HepG2 (cell line): Measurements from ENCODE around the gene ZNF217. TPM values are rescaled to one million over a fixed set of nuclear protein-coding genes. Genes with fewer than 3 reads are reported as not detected.
A peak's percentile ranks its signal among the peaks of the same experiment; 100 is the strongest.

ENCODE experiments used
- CTCF ChIP-seq: sonication (generic); formaldehyde crosslinking; IDR thresholded peaks from 2 replicates; pipeline ENCODE4 v1.5.0; 2020; ENCODE audit warnings: mild to moderate bottlenecking, missing genetic modification reagents, moderate library complexity
- FOSL1 ChIP-seq: sonication (generic); formaldehyde crosslinking; IDR thresholded peaks from 2 replicates; pipeline ENCODE4 v1.9.0; 2021; ENCODE audit warnings: missing genetic modification reagents, borderline replicate concordance
- KLF12 ChIP-seq: sonication (generic); formaldehyde crosslinking; IDR thresholded peaks from 2 replicates; pipeline ENCODE4 v1.4.0; 2020; ENCODE audit warnings: missing genetic modification reagents, borderline replicate concordance
- NFIC ChIP-seq: IDR thresholded peaks from 2 replicates; pipeline ENCODE4 v1.6.1; 2012; ENCODE audit warnings: mild to moderate bottlenecking, low read length, inconsistent platforms
- REPIN1 ChIP-seq: sonication (generic); formaldehyde crosslinking; IDR thresholded peaks from 2 replicates; pipeline ENCODE4 v1.8.0; 2022; ENCODE audit warnings: missing genetic modification reagents, low read depth, mild to moderate bottlenecking, borderline replicate concordance
- RERE ChIP-seq: IDR thresholded peaks from 2 replicates; pipeline ENCODE4 v1.6.1; 2016; ENCODE audit warnings: low read depth, missing genetic modification reagents, missing compliant biosample characterization
- SMAD9 ChIP-seq: sonication (generic); formaldehyde crosslinking; IDR thresholded peaks from 2 replicates; pipeline ENCODE4 v1.5.1; 2020; ENCODE audit warnings: mild to moderate bottlenecking, missing genetic modification reagents
- SP140L ChIP-seq: sonication (generic); formaldehyde crosslinking; IDR thresholded peaks from 2 replicates; pipeline ENCODE4 v1.4.0; 2020; ENCODE audit warnings: missing genetic modification reagents, borderline replicate concordance
- TEF ChIP-seq: sonication (generic); formaldehyde crosslinking; IDR thresholded peaks from 2 replicates; pipeline ENCODE4 v1.5.0; 2020; ENCODE audit warnings: missing genetic modification reagents
- ZC3H13 ChIP-seq: sonication (generic); formaldehyde crosslinking; IDR thresholded peaks from 2 replicates; pipeline ENCODE4 v1.8.1; 2023; ENCODE audit warnings: mild to moderate bottlenecking, missing genetic modification reagents, moderate library complexity
- ZFP37 ChIP-seq: sonication (generic); formaldehyde crosslinking; IDR thresholded peaks from 2 replicates; pipeline ENCODE4 v1.4.0; 2020; ENCODE audit warnings: missing genetic modification reagents, borderline replicate concordance
- ZFY ChIP-seq: sonication (generic); formaldehyde crosslinking; IDR thresholded peaks from 2 replicates; pipeline ENCODE4 v1.4.0; 2020; ENCODE audit warnings: missing genetic modification reagents
- ZNF263 ChIP-seq: sonication (generic); formaldehyde crosslinking; IDR thresholded peaks from 2 replicates; pipeline ENCODE4 v1.4.0; 2020; ENCODE audit warnings: missing genetic modification reagents
- ZNF317 ChIP-seq: sonication (generic); formaldehyde crosslinking; IDR thresholded peaks from 2 replicates; pipeline ENCODE4 v1.5.0; 2020; ENCODE audit warnings: mild to moderate bottlenecking, missing genetic modification reagents
- ZNF451 ChIP-seq: sonication (generic); formaldehyde crosslinking; IDR thresholded peaks from 2 replicates; pipeline ENCODE4 v1.5.0; 2020; ENCODE audit warnings: mild to moderate bottlenecking, missing genetic modification reagents
- ZNF580 ChIP-seq: IDR thresholded peaks from 2 replicates; pipeline ENCODE4 v1.6.1; 2016; ENCODE audit warnings: low read depth, borderline replicate concordance
- ZNF781 ChIP-seq: sonication (generic); formaldehyde crosslinking; IDR thresholded peaks from 2 replicates; pipeline ENCODE4 v1.5.1; 2020; ENCODE audit warnings: borderline replicate concordance, mild to moderate bottlenecking, missing genetic modification reagents; ENCODE audit errors: not compliant biosample characterization
- ZNF800 ChIP-seq: sonication (generic); formaldehyde crosslinking; IDR thresholded peaks from 2 replicates; pipeline ENCODE4 v1.4.0; 2020; ENCODE audit warnings: missing genetic modification reagents
- polyA plus RNA-seq, 8 experiments: library from polyadenylated mRNA; depleted of rRNA in 3 of 8; stranded (reverse) in 7 of 8; unstranded in 1 of 8; fragments of >200 nt; fragmentation: Illumina TruSeq in 4 of 8; extraction: Trizol in 4 of 8; gene quantifications; 2 replicates each; pipeline versions ENCODE4 v1.2.1 to v1.2.3, GENCODE V29; 2011 to 2016; ENCODE audit warnings: low read depth in 4 of 8, missing spikeins in 1 of 8, mixed read lengths in 1 of 8; ENCODE audit not compliant: insufficient read depth in 1 of 8
- total RNA-seq, 5 experiments: library from RNA; depleted of rRNA; stranded (reverse); fragments of >200 nt; fragmentation: Illumina TruSeq; extraction: Trizol; gene quantifications; 2 replicates each; pipeline ENCODE4 v1.2.3, GENCODE V29; 2016; ENCODE audit warnings: low read depth in 1 of 5

Gene ZNF217
- total and polyA plus RNA-seq, 2 of the 13 experiments (the other 11 are each of a cell fraction or from before 2014, with no cell fraction given): 22.3 to 29.8 TPM

- TF ChIP-seq CTCF: peak; percentile 70
- no peak for TF ChIP-seq ZFP37 (CRISPR knock-in tag)
- peak; percentile 77; the same call in 1 of the 2 replicates for TF ChIP-seq ZNF800
- peak; percentile 44 for TF ChIP-seq ZNF781 (CRISPR knock-in tag)
- TF ChIP-seq ZFY (CRISPR knock-in tag): no peak; the same call in 1 of the 2 replicates
- peak; percentile 95; the same call in 1 of the 2 replicates for TF ChIP-seq REPIN1 (CRISPR knock-in tag)
- TF ChIP-seq KLF12: no peak; the same call in 1 of the 2 replicates
- no peak; the same call in none of the 2 replicates for TF ChIP-seq RERE
- TF ChIP-seq ZNF451 (CRISPR knock-in tag): peak; percentile 47; the same call in 1 of the 2 replicates
- TF ChIP-seq ZNF580 (CRISPR knock-in tag): peak; percentile 97; the same call in 1 of the 2 replicates
- no peak for TF ChIP-seq SMAD9 (CRISPR knock-in tag)
- TF ChIP-seq SP140L (CRISPR knock-in tag): no peak; the same call in 1 of the 2 replicates
- peak; percentile 41; the same call in 1 of the 2 replicates for TF ChIP-seq FOSL1 (CRISPR knock-in tag)
- peak; percentile 96 for TF ChIP-seq NFIC
- TF ChIP-seq ZNF317 (CRISPR knock-in tag): peak; percentile 60
- peak; percentile 79 for TF ChIP-seq ZC3H13 (CRISPR knock-in tag)
- TF ChIP-seq ZNF263 (CRISPR knock-in tag): peak; percentile 99
- TF ChIP-seq TEF (CRISPR knock-in tag): 0 out of 2 replicates have a peak, but pooled peaks have one; percentile 38
Observed at GRCh38 chr20:53579581-53580375, 13.9 kb downstream of the ZNF217 start (continued).
